BJ (cell line): ENCODE measurements around the gene MIPOL1. TPM values are rescaled to one million over a fixed set of nuclear protein-coding genes. Genes with fewer than 3 reads are reported as not detected.

Experiments
- CTCF ChIA-PET: fragments of 350-600 bp; formaldehyde crosslinking; extraction: SDS; loops from one replicate; lab custom pipeline; 2021; ENCODE audit warnings: antibody characterized with exemption, inconsistent platforms; lab: Yijun Ruan, JAX
- POLR2A ChIA-PET: fragments of 300-600 bp; sonication (Branson Sonifier 250); formaldehyde crosslinking; extraction: SDS; loops from one replicate; lab custom pipeline; 2021; ENCODE audit warnings: antibody characterized with exemption; lab: Charles Lee
- DNase-seq: peaks from one replicate; pipeline ENCODE4 v3.0.0-alpha.2; 2011; ENCODE audit warnings: low read depth
- H3K27me3 ChIP-seq: 2 replicates; pipeline ENCODE4 v1.6.0; 2011; ENCODE audit warnings: low read length; ENCODE audit not compliant: control insufficient read depth, insufficient read depth
- H3K36me3 ChIP-seq: 2 replicates; pipeline ENCODE4 v1.5.1; 2011; ENCODE audit warnings: low read length; ENCODE audit not compliant: control insufficient read depth, insufficient read depth
- H3K4me3 ChIP-seq: 2 replicates; pipeline ENCODE4 v1.5.1; 2011; ENCODE audit warnings: low read depth, mild to moderate bottlenecking, control low read depth, low read length
- polyA plus RNA-seq: library from polyadenylated mRNA; depleted of rRNA; stranded (reverse); fragments of >200 nt; gene quantifications from 2 replicates; pipeline ENCODE4 v1.2.3, GENCODE V29; 2011
- TF ChIP-seq, protein P1 (sequence below): IDR thresholded peaks from 2 replicates; pipeline ENCODE4 v1.5.1; 2011; ENCODE audit warnings: low read depth, mild to moderate bottlenecking, control low read depth, inconsistent platforms, low read length, moderate library complexity; ENCODE audit not compliant: insufficient read depth

MIPOL1 gene
- polyA plus RNA-seq, 1 experiment, result 1.1 TPM

DNA sequence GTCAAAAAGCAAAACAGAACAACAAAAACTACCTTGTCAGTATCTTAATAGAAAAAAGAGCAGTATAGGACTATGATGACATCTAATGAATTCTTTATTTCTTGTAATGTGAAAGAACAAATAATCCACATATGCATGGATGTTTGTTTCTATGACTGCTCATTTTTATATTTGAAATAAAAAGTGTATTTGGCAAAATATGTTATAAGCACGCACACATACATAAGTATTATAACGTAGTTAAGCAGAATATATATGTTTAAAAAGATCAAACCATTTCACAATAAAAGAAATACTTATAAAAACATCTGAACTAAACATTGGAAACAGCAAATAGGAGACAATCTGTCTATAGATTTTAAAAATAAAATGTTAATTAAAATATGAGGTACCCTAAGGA lies 74.8 kb downstream of the MIPOL1 start:
- Histone ChIP-seq H3K4me3 (no peak overlapping the region), H3K36me3 (no peaks in the 10 kb centered on the region), H3K27me3 (no peaks in the 10 kb centered on the region)
- CTCF ChIA-PET, result no interaction called here
- POLR2A ChIA-PET, result no interaction called here
- TF ChIP-seq, protein P1, sequence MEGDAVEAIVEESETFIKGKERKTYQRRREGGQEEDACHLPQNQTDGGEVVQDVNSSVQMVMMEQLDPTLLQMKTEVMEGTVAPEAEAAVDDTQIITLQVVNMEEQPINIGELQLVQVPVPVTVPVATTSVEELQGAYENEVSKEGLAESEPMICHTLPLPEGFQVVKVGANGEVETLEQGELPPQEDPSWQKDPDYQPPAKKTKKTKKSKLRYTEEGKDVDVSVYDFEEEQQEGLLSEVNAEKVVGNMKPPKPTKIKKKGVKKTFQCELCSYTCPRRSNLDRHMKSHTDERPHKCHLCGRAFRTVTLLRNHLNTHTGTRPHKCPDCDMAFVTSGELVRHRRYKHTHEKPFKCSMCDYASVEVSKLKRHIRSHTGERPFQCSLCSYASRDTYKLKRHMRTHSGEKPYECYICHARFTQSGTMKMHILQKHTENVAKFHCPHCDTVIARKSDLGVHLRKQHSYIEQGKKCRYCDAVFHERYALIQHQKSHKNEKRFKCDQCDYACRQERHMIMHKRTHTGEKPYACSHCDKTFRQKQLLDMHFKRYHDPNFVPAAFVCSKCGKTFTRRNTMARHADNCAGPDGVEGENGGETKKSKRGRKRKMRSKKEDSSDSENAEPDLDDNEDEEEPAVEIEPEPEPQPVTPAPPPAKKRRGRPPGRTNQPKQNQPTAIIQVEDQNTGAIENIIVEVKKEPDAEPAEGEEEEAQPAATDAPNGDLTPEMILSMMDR, result no peak
- no peak for DNase-seq

DNA sequence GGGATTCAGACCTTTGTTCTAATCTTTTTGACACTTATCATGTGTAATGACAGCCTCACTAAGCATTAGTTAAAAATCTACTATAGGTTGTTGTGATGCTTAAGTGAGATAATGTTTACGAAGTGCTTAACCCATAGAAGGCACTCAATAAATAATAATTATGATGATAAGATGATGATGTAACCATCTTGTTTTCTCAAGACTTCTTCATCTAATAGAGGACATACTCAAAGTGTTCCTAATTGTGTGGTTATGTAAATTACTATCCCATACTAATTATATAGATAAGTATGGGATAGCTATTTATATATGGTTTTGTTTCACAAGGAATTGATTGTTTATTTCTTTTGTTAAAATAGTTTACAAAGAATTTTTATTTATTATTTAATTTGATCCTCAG lies 76.9 kb downstream of the MIPOL1 start:
- POLR2A ChIA-PET, result no interaction called here

DNA sequence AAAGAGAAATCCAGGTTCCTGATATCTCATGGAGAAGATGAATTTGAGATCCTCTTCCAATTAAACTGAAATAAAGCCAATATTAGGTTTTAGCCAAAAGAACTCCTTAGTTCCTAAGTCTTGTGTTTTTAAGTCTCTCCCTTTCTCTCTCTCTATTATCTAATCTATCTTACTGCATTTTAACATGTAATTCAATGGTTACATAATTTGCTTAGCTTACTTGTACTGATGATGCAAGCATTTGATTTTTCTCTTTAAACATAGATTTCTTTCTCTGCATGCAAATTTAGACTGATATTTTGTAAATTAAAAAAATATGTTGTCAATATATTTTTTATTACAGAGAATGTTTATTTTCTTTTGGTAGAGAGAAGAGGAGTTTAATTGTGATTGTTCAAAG lies 78.2 kb downstream of the MIPOL1 start:
- TF ChIP-seq, protein P1, result no peak
- CTCF ChIA-PET, result no interaction called here
- POLR2A ChIA-PET, result no interaction called here
- Histone ChIP-seq H3K36me3 (no peaks in the 10 kb centered on the region), H3K27me3 (no peaks in the 10 kb centered on the region), H3K4me3 (no peak overlapping the region)
- no peak for DNase-seq

More for the DNA sequence above, 76.9 kb downstream of the MIPOL1 start:
- TF ChIP-seq, protein P1, result no peak
- H3K27me3 ChIP-seq, result no peaks in the 10 kb centered on the region
- CTCF ChIA-PET, result no interaction called here
- H3K36me3 ChIP-seq, result no peaks in the 10 kb centered on the region
- no peak overlapping the region for H3K4me3 ChIP-seq
- no peak for DNase-seq

DNA sequence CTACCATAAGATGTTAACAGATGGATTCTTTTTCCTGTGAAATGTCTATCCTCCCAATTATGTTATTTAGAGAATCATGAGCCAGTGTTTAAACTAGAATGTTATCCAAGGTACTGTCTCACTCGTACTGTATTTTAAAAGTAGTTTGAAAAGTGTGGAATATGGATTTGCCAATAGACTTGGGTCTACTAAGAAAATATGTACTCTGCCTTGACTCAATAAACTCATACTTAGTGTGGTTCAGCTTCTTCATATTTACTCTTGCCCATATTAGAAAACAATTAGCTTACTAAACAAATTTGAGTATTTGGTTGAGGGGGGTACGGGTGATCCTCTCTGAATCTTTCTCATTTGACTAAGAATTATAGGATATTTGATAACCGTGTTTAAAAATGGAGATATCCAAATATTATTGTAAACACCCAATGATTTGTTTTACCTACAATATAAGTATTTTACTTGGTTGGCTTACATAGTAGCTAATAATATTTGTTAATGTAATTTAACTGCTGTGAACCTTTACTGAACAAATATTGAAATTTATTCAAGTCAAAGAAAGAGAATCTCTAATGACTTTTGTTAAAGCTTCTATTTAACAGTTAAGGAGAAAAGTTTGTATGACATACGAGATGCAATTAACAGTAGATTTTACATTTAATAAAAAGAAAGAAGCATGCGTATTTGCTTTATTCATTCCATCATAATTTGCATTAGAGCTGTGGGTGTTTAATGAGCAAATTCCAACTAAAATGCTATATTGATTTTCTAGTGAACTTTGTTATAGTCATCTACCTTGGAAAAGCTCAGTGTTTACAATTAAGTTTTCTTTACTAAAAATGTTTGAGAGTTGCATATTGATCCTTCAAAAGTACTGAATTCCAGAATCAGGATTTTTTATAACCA lies 81.2 kb downstream of the MIPOL1 start:
- Histone ChIP-seq H3K4me3 (no peak overlapping the region), H3K27me3 (no peaks in the 10 kb centered on the region), H3K36me3 (no peaks in the 10 kb centered on the region)
- no peak for DNase-seq
- TF ChIP-seq, protein P1, result no peak
- ChIA-PET CTCF (interaction anchor here (1.3 kb wide), 1 partner anchor 10 kb away, joined by 4 read pairs; no protein-coding TSS in a partner anchor), POLR2A (no interaction called here)

DNA sequence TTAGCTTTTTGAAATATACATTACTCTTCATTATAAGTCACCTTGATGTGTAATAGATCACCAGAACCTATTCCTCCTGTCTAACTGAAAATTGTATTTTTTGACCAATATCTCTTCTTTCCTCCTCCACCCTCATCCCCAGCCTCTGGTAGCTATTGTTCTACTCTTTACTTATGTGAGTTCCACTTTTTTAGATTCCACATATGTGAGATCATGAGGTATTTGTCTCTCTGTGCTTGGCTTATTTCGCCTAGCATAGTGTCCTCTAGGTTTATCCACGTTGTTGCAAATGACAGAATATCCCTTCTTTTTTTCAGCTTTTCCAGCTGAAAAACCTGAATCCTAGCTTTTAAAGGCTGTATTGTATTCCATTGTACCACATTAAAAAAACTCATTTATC lies 82.1 kb downstream of the MIPOL1 start:
- Histone ChIP-seq H3K36me3 (no peaks in the 10 kb centered on the region), H3K27me3 (no peaks in the 10 kb centered on the region), H3K4me3 (no peak overlapping the region)
- TF ChIP-seq, protein P1, result no peak
- ChIA-PET POLR2A (no interaction called here), CTCF (interaction anchor here (1.3 kb wide), 1 partner anchor 9 kb away, joined by 4 read pairs; no protein-coding TSS in a partner anchor)
- DNase-seq, result no peak
